ENCODE measurements around the gene USP4. TPM values are rescaled to one million over a fixed set of nuclear protein-coding genes. Genes with fewer than 3 reads are reported as not detected.

USP4 gene
- total and polyA plus RNA-seq, 2 of the 13 experiments (the other 11 are each of a cell fraction or from before 2014, with no cell fraction given): 9.2 to 20.8 TPM

DNA sequence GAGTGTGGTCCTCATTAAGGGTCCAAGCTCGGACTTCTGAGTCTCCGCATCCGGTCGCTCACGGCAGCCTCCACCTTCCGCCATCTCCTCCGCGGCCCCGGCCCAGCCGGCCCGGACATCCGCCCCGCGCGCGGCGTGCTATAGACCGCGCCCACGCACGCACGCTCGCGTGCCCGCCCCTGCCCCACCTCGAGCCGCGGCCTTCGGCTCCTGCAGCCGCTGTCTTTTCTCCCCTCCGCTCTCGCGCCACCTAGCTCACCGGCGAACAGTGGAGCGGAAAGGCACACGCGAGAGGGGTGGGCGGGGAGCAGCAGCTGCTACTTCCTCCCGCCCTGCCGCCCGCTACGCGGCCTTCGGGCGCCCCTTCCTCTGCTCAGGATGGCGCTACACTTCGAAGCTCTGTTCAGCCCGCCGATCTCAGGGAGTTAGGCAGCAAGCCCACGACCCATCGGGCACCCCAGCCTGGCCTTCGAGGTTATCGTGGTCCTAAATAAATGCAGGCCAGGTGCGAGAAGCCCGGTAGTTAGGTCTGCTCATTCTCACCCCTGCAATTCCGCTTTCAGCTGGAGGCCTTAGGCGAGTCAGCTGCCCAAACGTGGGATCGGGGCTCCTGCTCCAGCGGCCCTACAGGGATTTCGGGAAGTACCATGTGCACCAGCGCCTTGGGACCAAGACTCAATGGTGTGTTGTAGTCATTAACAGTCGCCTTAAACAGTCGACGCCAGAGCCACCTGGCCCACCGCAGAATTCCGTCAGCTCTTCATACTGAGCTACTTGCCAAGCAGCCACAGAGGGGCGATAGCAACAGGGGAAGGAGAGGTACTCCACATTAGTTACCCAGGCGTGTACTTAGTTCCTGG is at the start of gene USP4 (continued):
- TF ChIP-seq, protein P1, sequence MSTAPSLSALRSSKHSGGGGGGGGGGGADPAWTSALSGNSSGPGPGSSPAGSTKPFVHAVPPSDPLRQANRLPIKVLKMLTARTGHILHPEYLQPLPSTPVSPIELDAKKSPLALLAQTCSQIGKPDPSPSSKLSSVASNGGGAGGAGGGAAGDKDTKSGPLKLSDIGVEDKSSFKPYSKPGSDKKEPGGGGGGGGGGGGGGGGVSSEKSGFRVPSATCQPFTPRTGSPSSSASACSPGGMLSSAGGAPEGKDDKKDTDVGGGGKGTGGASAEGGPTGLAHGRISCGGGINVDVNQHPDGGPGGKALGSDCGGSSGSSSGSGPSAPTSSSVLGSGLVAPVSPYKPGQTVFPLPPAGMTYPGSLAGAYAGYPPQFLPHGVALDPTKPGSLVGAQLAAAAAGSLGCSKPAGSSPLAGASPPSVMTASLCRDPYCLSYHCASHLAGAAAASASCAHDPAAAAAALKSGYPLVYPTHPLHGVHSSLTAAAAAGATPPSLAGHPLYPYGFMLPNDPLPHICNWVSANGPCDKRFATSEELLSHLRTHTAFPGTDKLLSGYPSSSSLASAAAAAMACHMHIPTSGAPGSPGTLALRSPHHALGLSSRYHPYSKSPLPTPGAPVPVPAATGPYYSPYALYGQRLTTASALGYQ (CRISPR knock-in tag; IDR thresholded peaks at IDR 0.05): no peak; the same call in 1 of the 2 replicates
- TF ChIP-seq EZH2 (conservative IDR thresholded peaks at IDR 0.05; ENCODE audit: low read depth, low read length): no peak
- no peak for TF ChIP-seq TBL1XR1 (IDR thresholded peaks at IDR 0.05; ENCODE audit: borderline replicate concordance, low read length, partially characterized antibody)
- TF ChIP-seq, protein P2, sequence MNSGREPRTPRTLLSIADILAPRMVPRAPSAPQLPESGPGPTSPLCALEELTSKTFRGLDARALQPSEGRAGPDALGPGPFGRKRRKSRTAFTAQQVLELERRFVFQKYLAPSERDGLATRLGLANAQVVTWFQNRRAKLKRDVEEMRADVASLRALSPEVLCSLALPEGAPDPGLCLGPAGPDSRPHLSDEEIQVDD (CRISPR knock-in tag; IDR thresholded peaks at IDR 0.05; ENCODE audit: borderline replicate concordance): peak; percentile 74; the same call in 1 of the 2 replicates
- 0 out of 2 replicates have a peak, but pooled peaks have one; percentile 19 for TF ChIP-seq ZNF652 (CRISPR knock-in tag; IDR thresholded peaks at IDR 0.05; ENCODE audit: borderline replicate concordance, low read depth)
- TF ChIP-seq, protein P3, sequence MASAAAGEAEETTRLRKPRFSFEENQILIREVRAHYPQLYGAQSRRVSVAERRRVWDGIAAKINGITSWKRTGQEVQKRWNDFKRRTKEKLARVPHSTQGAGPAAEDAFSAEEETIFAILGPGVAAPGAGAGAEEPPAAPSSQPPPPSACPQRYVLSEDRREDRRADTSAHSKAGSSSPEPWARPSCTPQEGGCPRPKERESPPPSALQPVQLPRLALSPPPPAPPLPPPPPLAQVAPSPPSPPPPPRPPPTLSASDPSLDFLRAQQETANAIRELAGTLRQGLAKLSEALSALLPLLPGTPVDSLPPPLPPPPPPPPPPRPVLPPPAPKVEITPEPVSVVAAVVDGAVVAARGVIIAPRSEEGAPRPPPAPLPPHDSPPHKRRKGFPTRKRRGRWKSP (CRISPR knock-in tag; IDR thresholded peaks at IDR 0.05): no peak; the same call in 1 of the 2 replicates
- no peak for TF ChIP-seq ZNF260 (CRISPR knock-in tag; IDR thresholded peaks at IDR 0.05; ENCODE audit: borderline replicate concordance, low read depth)
- TF ChIP-seq GZF1 (CRISPR knock-in tag; IDR thresholded peaks at IDR 0.05): 0 out of 2 replicates have a peak, but pooled peaks have one; percentile 62
- TF ChIP-seq PPARG (CRISPR knock-in tag; conservative IDR thresholded peaks at IDR 0.05): peak; percentile 72
- TF ChIP-seq CAMTA2 (CRISPR knock-in tag; IDR thresholded peaks at IDR 0.05; ENCODE audit: borderline replicate concordance): peak; percentile 74
- TF ChIP-seq, protein P4, sequence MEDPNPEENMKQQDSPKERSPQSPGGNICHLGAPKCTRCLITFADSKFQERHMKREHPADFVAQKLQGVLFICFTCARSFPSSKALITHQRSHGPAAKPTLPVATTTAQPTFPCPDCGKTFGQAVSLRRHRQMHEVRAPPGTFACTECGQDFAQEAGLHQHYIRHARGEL (CRISPR knock-in tag; IDR thresholded peaks at IDR 0.05): peak; percentile 94
- TF ChIP-seq, protein P5, sequence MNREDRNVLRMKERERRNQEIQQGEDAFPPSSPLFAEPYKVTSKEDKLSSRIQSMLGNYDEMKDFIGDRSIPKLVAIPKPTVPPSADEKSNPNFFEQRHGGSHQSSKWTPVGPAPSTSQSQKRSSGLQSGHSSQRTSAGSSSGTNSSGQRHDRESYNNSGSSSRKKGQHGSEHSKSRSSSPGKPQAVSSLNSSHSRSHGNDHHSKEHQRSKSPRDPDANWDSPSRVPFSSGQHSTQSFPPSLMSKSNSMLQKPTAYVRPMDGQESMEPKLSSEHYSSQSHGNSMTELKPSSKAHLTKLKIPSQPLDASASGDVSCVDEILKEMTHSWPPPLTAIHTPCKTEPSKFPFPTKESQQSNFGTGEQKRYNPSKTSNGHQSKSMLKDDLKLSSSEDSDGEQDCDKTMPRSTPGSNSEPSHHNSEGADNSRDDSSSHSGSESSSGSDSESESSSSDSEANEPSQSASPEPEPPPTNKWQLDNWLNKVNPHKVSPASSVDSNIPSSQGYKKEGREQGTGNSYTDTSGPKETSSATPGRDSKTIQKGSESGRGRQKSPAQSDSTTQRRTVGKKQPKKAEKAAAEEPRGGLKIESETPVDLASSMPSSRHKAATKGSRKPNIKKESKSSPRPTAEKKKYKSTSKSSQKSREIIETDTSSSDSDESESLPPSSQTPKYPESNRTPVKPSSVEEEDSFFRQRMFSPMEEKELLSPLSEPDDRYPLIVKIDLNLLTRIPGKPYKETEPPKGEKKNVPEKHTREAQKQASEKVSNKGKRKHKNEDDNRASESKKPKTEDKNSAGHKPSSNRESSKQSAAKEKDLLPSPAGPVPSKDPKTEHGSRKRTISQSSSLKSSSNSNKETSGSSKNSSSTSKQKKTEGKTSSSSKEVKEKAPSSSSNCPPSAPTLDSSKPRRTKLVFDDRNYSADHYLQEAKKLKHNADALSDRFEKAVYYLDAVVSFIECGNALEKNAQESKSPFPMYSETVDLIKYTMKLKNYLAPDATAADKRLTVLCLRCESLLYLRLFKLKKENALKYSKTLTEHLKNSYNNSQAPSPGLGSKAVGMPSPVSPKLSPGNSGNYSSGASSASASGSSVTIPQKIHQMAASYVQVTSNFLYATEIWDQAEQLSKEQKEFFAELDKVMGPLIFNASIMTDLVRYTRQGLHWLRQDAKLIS (CRISPR knock-in tag; IDR thresholded peaks at IDR 0.05): no peak
- TF ChIP-seq ZBTB7B (CRISPR knock-in tag; IDR thresholded peaks at IDR 0.05): peak; percentile 90; the same call in 1 of the 2 replicates
- TF ChIP-seq ZNF788 (CRISPR knock-in tag; IDR thresholded peaks at IDR 0.05; ENCODE audit: borderline replicate concordance): peak; percentile 91
- peak; percentile 91; the same call in 1 of the 2 replicates for TF ChIP-seq DNMT3B (CRISPR knock-in tag; conservative IDR thresholded peaks at IDR 0.05)
- TF ChIP-seq, protein P6, sequence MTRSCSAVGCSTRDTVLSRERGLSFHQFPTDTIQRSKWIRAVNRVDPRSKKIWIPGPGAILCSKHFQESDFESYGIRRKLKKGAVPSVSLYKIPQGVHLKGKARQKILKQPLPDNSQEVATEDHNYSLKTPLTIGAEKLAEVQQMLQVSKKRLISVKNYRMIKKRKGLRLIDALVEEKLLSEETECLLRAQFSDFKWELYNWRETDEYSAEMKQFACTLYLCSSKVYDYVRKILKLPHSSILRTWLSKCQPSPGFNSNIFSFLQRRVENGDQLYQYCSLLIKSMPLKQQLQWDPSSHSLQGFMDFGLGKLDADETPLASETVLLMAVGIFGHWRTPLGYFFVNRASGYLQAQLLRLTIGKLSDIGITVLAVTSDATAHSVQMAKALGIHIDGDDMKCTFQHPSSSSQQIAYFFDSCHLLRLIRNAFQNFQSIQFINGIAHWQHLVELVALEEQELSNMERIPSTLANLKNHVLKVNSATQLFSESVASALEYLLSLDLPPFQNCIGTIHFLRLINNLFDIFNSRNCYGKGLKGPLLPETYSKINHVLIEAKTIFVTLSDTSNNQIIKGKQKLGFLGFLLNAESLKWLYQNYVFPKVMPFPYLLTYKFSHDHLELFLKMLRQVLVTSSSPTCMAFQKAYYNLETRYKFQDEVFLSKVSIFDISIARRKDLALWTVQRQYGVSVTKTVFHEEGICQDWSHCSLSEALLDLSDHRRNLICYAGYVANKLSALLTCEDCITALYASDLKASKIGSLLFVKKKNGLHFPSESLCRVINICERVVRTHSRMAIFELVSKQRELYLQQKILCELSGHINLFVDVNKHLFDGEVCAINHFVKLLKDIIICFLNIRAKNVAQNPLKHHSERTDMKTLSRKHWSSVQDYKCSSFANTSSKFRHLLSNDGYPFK (CRISPR knock-in tag; IDR thresholded peaks at IDR 0.05; ENCODE audit: borderline replicate concordance): peak; percentile 76; the same call in 1 of the 2 replicates
- no peak; the same call in 1 of the 2 replicates for TF ChIP-seq HMG20B (CRISPR knock-in tag; conservative IDR thresholded peaks at IDR 0.05)

Measured in HepG2 (cell line).